NCI-H128 (cell line): ENCODE measurements around the gene TAB3.

Source experiments
- DNase-seq: peaks from one replicate; lab custom pipeline; 2025; ENCODE audit not compliant: unreplicated experiment; lab: John Stamatoyannopoulos, UW

TAB3 gene, protein sequence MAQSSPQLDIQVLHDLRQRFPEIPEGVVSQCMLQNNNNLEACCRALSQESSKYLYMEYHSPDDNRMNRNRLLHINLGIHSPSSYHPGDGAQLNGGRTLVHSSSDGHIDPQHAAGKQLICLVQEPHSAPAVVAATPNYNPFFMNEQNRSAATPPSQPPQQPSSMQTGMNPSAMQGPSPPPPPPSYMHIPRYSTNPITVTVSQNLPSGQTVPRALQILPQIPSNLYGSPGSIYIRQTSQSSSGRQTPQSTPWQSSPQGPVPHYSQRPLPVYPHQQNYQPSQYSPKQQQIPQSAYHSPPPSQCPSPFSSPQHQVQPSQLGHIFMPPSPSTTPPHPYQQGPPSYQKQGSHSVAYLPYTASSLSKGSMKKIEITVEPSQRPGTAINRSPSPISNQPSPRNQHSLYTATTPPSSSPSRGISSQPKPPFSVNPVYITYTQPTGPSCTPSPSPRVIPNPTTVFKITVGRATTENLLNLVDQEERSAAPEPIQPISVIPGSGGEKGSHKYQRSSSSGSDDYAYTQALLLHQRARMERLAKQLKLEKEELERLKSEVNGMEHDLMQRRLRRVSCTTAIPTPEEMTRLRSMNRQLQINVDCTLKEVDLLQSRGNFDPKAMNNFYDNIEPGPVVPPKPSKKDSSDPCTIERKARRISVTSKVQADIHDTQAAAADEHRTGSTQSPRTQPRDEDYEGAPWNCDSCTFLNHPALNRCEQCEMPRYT

DNA sequence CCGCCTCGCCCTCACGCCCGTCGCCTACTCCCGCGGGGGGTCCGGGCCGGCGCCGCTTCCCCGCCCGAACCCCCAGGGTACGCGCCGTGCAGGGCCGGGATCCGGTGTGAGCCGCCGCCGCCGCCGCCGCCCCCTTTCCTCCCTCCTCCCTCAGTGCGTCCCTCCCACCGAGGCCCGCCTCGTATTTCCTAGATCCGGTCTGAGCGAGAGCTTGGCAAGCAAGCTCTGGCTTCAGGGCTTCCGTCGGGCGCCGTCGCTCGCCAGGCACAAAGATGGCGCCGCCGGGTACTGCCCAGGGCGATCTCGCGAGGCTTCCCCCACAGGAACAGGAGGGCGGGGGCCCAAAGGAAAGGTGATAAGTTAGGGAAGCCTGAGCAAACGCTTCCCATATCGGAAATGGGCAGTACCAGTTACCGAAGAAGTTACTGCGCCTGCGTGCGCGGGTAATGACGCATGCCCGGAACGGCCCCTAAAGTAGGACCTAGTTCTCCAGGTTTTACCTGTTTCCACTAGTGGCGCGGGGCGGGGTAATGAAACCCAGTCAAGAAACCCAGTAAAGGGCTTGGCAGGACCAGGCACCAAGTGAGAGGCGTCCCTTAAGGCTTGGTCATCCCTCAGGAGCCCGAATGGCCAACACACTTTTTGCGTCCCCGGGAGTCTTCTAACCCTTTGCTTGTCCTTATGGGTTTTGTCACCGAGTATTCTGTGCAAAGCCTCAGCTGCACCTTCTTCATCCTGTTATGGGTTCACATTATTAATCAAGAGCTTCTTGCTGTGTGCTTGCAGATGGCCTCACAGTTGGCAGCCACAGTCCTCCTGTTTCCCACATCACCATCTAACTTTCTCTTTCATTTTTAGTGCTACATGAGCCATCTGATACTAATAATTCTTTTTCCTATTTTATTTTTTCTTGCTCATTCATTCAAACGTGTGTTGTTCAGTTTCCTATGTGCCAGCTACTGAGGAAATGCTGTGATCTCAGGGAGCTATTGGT is at the start of gene TAB3:
Gene TAB3, minus strand, starts transcription at position 108 of the 994 bp plus-strand sequence. CDS start 29,666 bp downstream, outside the sequence.
- DNase-seq: peak; percentile 87

- DNase-seq: no peak
These were observed 49.2 kb upstream of the TAB3 start for GRCh38 chrX:30938295-30938694.

GRCh38 chrX:30935985-30936384 is 46.9 kb upstream of the TAB3 start:
- DNase-seq: no peak

DNA sequence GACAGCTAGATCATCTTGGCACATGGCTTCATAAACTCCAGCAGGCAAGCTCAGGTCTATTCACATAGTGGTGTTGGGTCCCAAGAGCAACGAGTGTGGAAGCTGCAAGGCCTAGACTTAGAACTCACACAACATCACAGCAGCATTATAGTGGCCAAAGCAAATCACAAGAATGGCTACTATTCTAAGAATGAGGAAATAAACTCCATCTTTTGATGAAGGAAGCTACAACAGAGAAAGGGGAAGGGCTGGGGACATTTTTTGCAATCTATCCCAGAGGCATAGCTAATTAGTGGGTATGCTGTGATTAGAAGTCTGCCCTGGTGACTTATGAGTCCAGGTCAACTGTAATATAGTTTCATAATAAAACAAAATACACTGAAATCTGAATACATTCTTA is 42.9 kb upstream of the TAB3 start:
- DNase-seq: no peak

GRCh38 chrX:30930679-30931078 is 41.6 kb upstream of the TAB3 start:
- no peak for DNase-seq

GRCh38 chrX:30930143-30930542 is 41.1 kb upstream of the TAB3 start:
- DNase-seq: no peak

- DNase-seq: no peak
These were observed 31.2 kb upstream of the TAB3 start for GRCh38 chrX:30920271-30920670.

DNA sequence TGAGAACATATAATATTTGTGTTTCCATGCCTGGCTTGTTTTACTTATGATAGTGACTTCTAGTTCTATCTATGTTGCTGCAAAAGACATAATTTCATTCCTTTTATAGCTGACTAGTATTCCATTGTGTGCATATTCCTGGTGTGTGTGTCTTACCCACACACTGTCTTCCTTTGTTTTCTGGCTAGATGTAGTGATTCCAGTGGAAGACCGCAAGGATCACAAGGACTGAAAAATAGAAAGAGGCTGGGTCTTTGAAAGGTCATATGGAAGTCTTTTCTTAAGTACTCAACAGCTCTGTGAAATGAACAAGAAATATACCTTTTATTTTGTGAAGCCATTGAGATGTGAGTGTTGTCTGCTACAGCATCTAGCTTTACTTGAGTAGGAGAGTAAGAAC is 29.4 kb upstream of the TAB3 start:
- DNase-seq: no peak

DNA sequence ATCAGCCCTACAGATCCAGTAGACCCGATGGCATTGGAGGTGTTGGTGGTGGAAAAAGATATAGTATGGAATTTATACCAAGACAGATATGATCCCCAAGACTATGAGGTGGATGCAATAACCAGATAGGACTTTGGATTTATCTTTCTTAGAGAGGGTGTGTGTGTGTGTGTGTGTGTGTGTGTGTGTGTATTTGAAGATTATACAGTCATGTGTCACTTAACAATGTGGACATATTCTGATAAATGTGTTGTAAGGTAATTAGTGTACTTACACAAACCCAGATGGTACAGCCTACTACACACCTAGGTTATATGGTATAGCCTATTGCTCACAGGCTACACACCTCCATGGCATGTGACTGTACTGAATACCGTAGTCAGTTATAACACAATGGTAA is 24.4 kb upstream of the TAB3 start:
- DNase-seq: no peak

DNA sequence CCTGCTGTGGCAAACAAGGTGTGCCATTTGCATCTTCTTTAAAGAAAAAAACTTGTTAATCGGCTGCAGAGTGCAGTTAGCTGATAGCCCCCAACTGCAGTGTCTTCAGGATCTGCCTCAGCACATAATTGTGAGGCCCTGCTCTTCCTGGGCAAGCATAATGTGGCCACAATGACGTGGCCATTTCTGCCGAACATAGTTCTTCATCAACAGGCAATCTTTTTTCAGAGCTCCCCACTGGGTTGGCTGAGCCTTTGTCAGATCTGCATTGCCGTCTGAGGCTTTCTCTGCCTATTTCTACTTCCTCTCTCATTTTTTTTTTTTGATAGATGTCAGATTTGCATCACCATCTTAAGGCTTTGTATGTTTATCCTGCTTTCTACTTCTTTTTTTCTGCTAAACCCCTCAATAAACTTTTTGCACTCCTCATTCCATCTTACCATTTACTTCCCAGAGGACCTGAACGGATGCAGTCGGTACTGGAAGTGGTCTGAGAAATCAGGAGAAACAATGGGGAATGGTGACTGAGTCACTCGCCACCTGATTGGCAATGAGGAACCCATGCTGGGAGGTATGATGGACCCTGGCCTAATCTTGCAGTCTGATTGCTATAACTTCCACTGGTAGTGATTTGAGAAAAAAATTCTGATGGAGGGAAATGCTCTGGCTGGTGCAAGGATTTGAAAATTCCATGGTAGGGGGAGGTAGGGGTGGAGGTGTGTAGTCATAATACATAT is 21.2 kb upstream of the TAB3 start:
- no peak for DNase-seq

DNA sequence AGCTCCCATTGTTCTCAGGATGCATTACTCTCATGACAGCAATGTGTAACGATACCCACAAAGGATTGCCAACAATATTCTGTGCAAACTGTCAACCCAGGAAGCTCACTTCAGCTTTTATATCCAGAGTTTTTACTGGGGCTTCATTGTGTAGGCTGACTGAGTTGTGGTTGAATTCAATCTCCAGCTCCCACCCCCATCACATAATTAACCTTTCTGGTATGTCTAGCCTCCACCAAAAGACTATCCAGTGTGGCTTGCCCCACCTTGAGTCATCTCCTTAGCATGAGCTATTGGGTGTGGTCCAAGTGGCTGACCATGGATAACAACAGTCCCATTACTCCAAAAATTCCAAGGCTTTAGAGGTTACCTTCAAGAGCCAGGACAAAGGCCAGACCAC is 17.7 kb upstream of the TAB3 start:
- DNase-seq: no peak

DNA sequence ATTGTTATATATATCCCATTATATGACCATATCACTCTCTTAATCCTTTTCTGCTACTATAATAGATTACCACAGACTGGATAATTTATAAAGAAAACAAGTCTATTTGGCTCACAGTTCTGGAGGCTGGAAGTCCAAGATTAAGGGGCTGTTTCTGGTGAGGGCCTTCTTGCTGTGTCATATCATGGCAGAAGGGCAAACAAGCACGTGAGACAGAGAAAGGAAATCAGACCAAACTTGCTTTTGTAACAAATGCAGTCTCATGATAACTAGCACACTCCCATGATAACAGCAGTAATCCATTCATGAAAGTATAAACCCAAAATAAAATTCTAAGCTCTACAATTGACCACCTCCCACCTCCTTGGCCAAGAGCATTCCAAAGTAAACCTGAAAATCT is 16.3 kb upstream of the TAB3 start:
- no peak for DNase-seq

DNA sequence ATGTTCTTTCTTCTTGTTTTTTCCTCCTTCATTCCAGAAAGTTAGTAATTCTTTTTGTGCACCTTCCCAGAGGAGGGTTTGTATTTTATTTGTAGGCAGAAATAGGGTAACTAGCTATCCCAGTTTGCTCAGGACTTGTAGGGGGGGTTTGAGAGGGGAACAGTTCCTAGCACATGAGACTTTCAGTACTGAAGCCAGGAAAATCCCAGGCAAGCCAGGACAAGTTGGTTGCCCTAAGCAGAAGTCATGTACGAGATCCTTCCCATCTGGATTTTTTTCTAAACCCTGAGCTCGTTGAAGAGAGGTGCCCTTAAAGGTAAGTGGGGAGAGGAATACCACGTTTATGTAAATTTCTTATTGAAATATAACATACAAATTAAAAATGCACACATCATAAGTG is 15.6 kb upstream of the TAB3 start:
- DNase-seq: no peak

DNA sequence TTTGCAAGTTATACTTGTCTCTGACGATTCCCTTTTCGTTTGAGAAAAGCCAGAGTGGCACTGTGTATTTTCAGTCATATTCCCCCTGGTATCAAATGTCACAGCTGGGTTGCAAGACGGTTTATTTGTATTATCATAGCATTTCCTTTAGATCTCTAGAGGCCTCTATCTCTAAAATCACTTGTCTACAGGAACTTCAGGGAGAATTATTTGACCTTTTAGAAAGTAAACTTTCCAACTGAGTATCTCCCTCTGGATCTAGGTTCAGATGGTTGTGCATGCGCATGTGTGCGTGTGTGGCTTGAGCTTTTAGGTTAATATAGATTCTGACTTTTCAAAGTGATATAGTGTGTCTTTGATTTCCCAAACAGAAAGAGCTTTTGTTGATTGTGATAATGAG is 15.1 kb upstream of the TAB3 start:
- DNase-seq: no peak

DNA sequence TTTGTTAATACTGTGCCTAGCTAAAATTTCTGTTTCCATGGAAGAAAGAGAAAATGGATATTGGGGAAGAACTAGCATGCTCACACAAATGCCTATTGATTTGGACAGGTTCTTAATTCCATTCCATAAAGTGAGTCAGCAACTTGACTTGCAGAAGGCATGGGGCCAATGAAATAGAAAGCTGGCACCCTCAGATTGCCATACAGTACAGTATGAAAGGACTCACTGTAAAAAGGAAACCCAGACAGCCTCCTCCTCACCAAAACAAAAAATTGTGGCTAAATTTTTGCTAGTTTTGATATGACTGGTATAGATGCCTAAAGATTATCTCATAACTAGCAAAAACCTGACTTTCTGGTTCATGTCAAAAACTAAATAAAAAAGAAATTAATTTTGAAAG is 11.2 kb upstream of the TAB3 start:
- no peak for DNase-seq

- no peak for DNase-seq
These were observed 9.8 kb upstream of the TAB3 start for GRCh38 chrX:30898886-30899285.

DNA sequence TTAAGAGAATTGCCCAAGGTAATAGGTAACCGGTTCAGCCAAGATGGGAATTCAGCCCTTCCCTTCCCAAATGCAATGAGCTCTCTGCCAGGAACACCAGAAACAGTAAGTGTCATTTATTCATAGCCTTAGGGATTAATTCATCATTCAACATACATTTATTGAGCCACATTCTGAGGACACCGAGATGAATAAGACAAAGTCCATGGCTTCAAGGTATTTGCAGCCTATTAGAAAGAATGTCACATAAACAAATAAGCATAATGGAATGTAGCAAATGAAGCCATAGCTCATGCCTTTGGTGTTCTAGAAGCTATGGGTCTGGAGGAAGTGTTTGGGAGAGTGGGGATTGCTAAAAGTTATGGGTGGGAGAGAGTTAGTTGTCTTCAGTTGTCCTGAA is 6.3 kb upstream of the TAB3 start:
- no peak for DNase-seq

DNA sequence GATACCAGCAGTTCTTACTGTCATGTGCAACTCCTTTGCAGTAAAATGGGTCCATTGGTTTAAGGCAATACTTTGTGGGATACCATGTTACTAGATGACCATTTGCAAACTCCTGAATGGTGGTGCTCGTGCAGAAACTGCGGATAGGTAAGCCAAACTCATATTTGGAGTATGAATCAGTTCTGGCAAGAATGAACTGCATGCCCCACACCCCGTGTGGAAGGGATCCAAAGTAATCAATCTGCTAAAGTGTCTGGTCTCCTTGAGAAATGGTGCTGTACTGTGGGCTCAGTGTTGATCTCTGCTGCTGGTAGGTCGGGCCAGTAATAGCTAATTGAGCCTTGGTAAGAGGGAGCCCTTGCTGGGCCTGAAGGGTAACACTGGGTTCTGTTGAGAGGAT is 4.2 kb upstream of the TAB3 start:
- DNase-seq: no peak

- DNase-seq: no peak
These were observed 3.5 kb upstream of the TAB3 start for GRCh38 chrX:30892591-30892990.

- no peak for DNase-seq
These were observed 418 bp downstream of the TAB3 start for GRCh38 chrX:30888526-30889146.
